HepG2 (cell line): ENCODE measurements around the gene STARD13. TPM values are rescaled to one million over a fixed set of nuclear protein-coding genes. Genes with fewer than 3 reads are reported as not detected.

Source experiments
- ARID2 ChIP-seq: sonication (generic); formaldehyde crosslinking; IDR thresholded peaks from 2 replicates; pipeline ENCODE4 v1.8.1; 2022; ENCODE audit warnings: mild to moderate bottlenecking, missing genetic modification reagents, borderline replicate concordance
- CEBPB ChIP-seq: IDR thresholded peaks from 2 replicates; pipeline ENCODE4 v1.6.1; 2011; ENCODE audit warnings: low read depth, low read length, improper control_type of control experiment, borderline replicate concordance
- KLF15 ChIP-seq: sonication (generic); formaldehyde crosslinking; IDR thresholded peaks from 2 replicates; pipeline ENCODE4 v1.8.1; 2023; ENCODE audit warnings: borderline replicate concordance, mild to moderate bottlenecking, inconsistent platforms, missing genetic modification reagents, mixed read lengths
- NFIC ChIP-seq: IDR thresholded peaks from 2 replicates; pipeline ENCODE4 v1.6.1; 2012; ENCODE audit warnings: mild to moderate bottlenecking, low read length, inconsistent platforms
- RORA ChIP-seq: sonication (generic); formaldehyde crosslinking; IDR thresholded peaks from 2 replicates; pipeline ENCODE4 v1.5.0; 2020; ENCODE audit warnings: mild to moderate bottlenecking, missing genetic modification reagents, moderate library complexity
- RXRB ChIP-seq: IDR thresholded peaks from 2 replicates; pipeline ENCODE4 v1.6.1; 2016; ENCODE audit warnings: borderline replicate concordance, missing genetic modification reagents, missing compliant biosample characterization
- SIN3A ChIP-seq: IDR thresholded peaks from 2 replicates; pipeline ENCODE4 v1.6.1; 2011; ENCODE audit warnings: low read depth, mild to moderate bottlenecking, control low read depth, low read length, borderline replicate concordance
- SMAD3 ChIP-seq: sonication (generic); formaldehyde crosslinking; IDR thresholded peaks from 2 replicates; pipeline ENCODE4 v1.4.0; 2020; ENCODE audit warnings: missing genetic modification reagents
- SPEN ChIP-seq: sonication (generic); formaldehyde crosslinking; IDR thresholded peaks from 2 replicates; pipeline ENCODE4 v1.5.1; 2020; ENCODE audit warnings: low read depth, mild to moderate bottlenecking, missing genetic modification reagents
- SRSF9 ChIP-seq: fragments of 200-400 bp; formaldehyde crosslinking; IDR thresholded peaks from 2 replicates; pipeline ENCODE4 v1.6.1; 2018; ENCODE audit warnings: borderline replicate concordance, mild to moderate bottlenecking, low read depth, low read length; ENCODE audit not compliant: insufficient read depth, poor library complexity, severe bottlenecking
- YEATS4 ChIP-seq: sonication (generic); formaldehyde crosslinking; IDR thresholded peaks from 2 replicates; pipeline ENCODE4 v1.4.0; 2020; ENCODE audit warnings: missing genetic modification reagents, borderline replicate concordance
- ZNF720 ChIP-seq: sonication (generic); formaldehyde crosslinking; IDR thresholded peaks from 2 replicates; pipeline ENCODE4 v1.4.0; 2020; ENCODE audit warnings: missing genetic modification reagents
- ZNF83 ChIP-seq: sonication (generic); formaldehyde crosslinking; IDR thresholded peaks from 2 replicates; pipeline ENCODE4 v1.4.0; 2020; ENCODE audit warnings: missing genetic modification reagents, mild to moderate bottlenecking, borderline replicate concordance
- polyA plus RNA-seq, 8 experiments: library from polyadenylated mRNA; depleted of rRNA in 3 of 8; stranded (reverse) in 7 of 8; unstranded in 1 of 8; fragments of >200 nt; fragmentation: Illumina TruSeq in 4 of 8; extraction: Trizol in 4 of 8; gene quantifications; 2 replicates each; pipeline versions ENCODE4 v1.2.1 to v1.2.3, GENCODE V29; 2011 to 2016; ENCODE audit warnings: low read depth in 4 of 8, missing spikeins in 1 of 8, mixed read lengths in 1 of 8; ENCODE audit not compliant: insufficient read depth in 1 of 8
- total RNA-seq, 5 experiments: library from RNA; depleted of rRNA; stranded (reverse); fragments of >200 nt; fragmentation: Illumina TruSeq; extraction: Trizol; gene quantifications; 2 replicates each; pipeline ENCODE4 v1.2.3, GENCODE V29; 2016; ENCODE audit warnings: low read depth in 1 of 5
- TF ChIP-seq, protein P1 (sequence below): sonication (generic); formaldehyde crosslinking; conservative IDR thresholded peaks from 2 replicates; pipeline ENCODE4 v1.4.0; 2020; ENCODE audit warnings: missing genetic modification reagents
- TF ChIP-seq, protein P2 (sequence below): IDR thresholded peaks from 2 replicates; pipeline ENCODE4 v1.6.1; 2012; ENCODE audit warnings: low read depth, low read length, improper control_type of control experiment
- TF ChIP-seq, protein P3 (sequence below): sonication (generic); formaldehyde crosslinking; IDR thresholded peaks from 2 replicates; pipeline ENCODE4 v1.5.1; 2020; ENCODE audit warnings: mild to moderate bottlenecking, missing genetic modification reagents, borderline replicate concordance
- TF ChIP-seq, protein P4 (sequence below): sonication (generic); formaldehyde crosslinking; IDR thresholded peaks from 2 replicates; pipeline ENCODE4 v1.8.0; 2022; ENCODE audit warnings: missing genetic modification reagents, mild to moderate bottlenecking, borderline replicate concordance
- TF ChIP-seq, protein P5 (sequence below): sonication (generic); formaldehyde crosslinking; IDR thresholded peaks from 2 replicates; pipeline ENCODE4 v1.4.0; 2020; ENCODE audit warnings: mild to moderate bottlenecking, missing genetic modification reagents
- TF ChIP-seq, protein P6 (sequence below): sonication (generic); formaldehyde crosslinking; IDR thresholded peaks from 2 replicates; pipeline ENCODE4 v1.5.0; 2020; ENCODE audit warnings: missing genetic modification reagents, mild to moderate bottlenecking, borderline replicate concordance

The STARD13 gene
- total and polyA plus RNA-seq, 2 of the 13 experiments (the other 11 are each of a cell fraction or from before 2014, with no cell fraction given), result 12.8 to 14.3 TPM

DNA sequence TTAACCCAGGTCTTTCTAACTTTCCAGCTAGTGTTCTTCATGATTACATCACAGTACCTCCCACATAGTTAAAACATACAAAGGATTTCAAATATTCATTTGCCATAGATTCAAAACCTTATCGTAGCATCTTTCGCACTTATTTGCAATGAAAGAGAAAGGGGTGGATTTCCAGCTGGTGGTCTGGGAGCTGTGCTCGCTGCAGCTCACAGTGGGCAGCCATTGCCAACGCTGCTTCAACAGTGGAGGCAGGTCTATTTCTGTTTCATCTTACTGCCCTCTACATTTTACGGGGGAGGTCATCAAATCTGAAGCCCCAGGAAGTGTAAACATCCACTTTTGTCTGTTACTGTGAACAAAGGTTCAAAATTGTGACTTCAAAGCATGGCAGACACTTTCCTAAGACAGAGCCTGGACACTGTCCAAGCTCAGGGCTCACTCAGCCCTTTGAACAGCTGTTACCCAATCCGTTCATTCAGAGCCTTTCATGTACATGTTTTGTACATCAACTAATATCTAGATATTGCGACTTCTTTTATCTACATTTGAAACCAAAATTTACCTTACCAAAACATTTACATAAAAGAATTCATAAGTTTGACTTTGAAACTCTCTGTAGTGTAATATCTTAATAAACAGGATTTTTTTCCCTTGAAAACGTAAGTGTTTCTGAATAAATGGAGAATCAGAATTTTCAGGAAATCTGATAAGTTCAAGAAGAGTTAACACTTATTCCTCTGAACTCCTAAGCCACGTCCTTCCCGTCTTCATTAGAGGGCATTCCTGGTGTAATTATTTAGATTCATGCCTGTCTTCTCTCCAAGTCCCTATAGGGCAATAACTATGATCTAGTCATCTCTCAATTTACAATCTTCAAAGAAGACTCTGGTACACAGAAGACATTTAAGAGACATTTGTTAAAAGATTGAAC is 25.1 kb downstream of the STARD13 start (continued):
- TF ChIP-seq KLF15 (CRISPR knock-in tag) (no peak), SMAD3 (CRISPR knock-in tag) (no peak; the same call in 1 of the 2 replicates), YEATS4 (CRISPR knock-in tag) (peak; percentile 42; the same call in 1 of the 2 replicates), NFIC (peak; percentile 99), ZNF83 (CRISPR knock-in tag) (no peak), ZNF720 (no peak), SPEN (CRISPR knock-in tag) (no peak; the same call in 1 of the 2 replicates), RXRB (peak; percentile 98), SRSF9 (no peak), CEBPB (peak; percentile 95), ARID2 (0 out of 2 replicates have a peak, but pooled peaks have one; percentile 27), RORA (CRISPR knock-in tag) (no peak), SIN3A (no peak)
- TF ChIP-seq, protein P1, sequence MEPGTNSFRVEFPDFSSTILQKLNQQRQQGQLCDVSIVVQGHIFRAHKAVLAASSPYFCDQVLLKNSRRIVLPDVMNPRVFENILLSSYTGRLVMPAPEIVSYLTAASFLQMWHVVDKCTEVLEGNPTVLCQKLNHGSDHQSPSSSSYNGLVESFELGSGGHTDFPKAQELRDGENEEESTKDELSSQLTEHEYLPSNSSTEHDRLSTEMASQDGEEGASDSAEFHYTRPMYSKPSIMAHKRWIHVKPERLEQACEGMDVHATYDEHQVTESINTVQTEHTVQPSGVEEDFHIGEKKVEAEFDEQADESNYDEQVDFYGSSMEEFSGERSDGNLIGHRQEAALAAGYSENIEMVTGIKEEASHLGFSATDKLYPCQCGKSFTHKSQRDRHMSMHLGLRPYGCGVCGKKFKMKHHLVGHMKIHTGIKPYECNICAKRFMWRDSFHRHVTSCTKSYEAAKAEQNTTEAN (CRISPR knock-in tag), result peak; percentile 98
- TF ChIP-seq, protein P2, sequence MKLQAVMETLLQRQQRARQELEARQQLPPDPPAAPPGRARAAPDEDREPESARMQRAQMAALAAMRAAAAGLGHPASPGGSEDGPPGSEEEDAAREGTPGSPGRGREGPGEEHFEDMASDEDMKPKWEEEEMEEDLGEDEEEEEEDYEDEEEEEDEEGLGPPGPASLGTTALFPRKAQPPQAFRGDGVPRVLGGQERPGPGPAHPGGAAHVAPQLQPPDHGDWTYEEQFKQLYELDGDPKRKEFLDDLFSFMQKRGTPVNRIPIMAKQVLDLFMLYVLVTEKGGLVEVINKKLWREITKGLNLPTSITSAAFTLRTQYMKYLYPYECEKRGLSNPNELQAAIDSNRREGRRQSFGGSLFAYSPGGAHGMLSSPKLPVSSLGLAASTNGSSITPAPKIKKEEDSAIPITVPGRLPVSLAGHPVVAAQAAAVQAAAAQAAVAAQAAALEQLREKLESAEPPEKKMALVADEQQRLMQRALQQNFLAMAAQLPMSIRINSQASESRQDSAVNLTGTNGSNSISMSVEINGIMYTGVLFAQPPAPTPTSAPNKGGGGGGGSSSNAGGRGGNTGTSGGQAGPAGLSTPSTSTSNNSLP, result peak; percentile 94; the same call in 1 of the 2 replicates
- TF ChIP-seq, protein P3, sequence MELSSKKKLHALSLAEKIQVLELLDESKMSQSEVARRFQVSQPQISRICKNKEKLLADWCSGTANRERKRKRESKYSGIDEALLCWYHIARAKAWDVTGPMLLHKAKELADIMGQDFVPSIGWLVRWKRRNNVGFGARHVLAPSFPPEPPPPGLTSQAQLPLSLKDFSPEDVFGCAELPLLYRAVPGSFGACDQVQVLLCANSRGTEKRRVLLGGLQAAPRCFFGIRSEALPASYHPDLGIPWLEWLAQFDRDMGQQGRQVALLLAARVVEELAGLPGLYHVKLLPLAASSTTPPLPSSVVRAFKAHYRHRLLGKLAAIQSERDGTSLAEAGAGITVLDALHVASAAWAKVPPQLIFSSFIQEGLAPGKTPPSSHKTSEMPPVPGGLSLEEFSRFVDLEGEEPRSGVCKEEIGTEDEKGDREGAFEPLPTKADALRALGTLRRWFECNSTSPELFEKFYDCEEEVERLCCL (CRISPR knock-in tag), result no peak
- TF ChIP-seq, protein P4, sequence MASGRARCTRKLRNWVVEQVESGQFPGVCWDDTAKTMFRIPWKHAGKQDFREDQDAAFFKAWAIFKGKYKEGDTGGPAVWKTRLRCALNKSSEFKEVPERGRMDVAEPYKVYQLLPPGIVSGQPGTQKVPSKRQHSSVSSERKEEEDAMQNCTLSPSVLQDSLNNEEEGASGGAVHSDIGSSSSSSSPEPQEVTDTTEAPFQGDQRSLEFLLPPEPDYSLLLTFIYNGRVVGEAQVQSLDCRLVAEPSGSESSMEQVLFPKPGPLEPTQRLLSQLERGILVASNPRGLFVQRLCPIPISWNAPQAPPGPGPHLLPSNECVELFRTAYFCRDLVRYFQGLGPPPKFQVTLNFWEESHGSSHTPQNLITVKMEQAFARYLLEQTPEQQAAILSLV, result no peak
- TF ChIP-seq, protein P5, sequence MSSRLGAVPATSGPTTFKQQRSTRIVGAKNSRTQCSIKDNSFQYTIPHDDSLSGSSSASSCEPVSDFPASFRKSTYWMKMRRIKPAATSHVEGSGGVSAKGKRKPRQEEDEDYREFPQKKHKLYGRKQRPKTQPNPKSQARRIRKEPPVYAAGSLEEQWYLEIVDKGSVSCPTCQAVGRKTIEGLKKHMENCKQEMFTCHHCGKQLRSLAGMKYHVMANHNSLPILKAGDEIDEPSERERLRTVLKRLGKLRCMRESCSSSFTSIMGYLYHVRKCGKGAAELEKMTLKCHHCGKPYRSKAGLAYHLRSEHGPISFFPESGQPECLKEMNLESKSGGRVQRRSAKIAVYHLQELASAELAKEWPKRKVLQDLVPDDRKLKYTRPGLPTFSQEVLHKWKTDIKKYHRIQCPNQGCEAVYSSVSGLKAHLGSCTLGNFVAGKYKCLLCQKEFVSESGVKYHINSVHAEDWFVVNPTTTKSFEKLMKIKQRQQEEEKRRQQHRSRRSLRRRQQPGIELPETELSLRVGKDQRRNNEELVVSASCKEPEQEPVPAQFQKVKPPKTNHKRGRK (CRISPR knock-in tag), result no peak
- TF ChIP-seq, protein P6, sequence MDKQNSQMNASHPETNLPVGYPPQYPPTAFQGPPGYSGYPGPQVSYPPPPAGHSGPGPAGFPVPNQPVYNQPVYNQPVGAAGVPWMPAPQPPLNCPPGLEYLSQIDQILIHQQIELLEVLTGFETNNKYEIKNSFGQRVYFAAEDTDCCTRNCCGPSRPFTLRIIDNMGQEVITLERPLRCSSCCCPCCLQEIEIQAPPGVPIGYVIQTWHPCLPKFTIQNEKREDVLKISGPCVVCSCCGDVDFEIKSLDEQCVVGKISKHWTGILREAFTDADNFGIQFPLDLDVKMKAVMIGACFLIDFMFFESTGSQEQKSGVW (CRISPR knock-in tag), result no peak
